OCI-LY7 (cell line): ENCODE measurements around the gene SENP5.

Experiments used
- EZH2phosphoT487 ChIP-seq: fragments of 200-600 bp; sonication (generic); IDR thresholded peaks from 2 replicates; pipeline ENCODE4 v1.6.1; 2018; ENCODE audit warnings: low read depth, borderline replicate concordance, mild to moderate bottlenecking, mixed run types, antibody characterized with exemption, low read length, moderate library complexity, mixed read lengths
- TF ChIP-seq, protein P1 (sequence below): fragments of 200-600 bp; sonication (generic); conservative IDR thresholded peaks from 2 replicates; pipeline ENCODE4 v1.5.1; 2014; ENCODE audit warnings: mild to moderate bottlenecking, antibody characterized with exemption, low read length, moderate library complexity, mixed read lengths

DNA sequence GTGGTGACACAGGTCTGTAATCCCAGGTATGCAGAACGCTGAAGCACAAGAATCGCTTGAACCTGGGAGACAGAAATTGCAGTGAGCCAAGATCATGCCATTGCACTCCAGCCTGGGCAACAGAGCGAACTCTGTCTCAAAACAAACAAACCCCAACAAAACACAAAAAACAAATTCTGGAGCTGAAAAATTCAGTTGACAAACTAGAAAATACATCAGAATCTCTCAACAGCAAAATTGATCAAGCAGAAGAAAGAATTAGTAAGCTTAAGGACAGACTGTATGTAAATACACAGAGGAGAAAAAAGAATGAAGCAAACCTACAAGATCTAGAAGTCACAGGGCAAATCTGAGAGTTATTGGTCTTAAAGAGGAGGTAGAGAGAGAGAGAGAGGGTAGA is 49.3 kb downstream of the SENP5 start:
- TF ChIP-seq, protein P1, sequence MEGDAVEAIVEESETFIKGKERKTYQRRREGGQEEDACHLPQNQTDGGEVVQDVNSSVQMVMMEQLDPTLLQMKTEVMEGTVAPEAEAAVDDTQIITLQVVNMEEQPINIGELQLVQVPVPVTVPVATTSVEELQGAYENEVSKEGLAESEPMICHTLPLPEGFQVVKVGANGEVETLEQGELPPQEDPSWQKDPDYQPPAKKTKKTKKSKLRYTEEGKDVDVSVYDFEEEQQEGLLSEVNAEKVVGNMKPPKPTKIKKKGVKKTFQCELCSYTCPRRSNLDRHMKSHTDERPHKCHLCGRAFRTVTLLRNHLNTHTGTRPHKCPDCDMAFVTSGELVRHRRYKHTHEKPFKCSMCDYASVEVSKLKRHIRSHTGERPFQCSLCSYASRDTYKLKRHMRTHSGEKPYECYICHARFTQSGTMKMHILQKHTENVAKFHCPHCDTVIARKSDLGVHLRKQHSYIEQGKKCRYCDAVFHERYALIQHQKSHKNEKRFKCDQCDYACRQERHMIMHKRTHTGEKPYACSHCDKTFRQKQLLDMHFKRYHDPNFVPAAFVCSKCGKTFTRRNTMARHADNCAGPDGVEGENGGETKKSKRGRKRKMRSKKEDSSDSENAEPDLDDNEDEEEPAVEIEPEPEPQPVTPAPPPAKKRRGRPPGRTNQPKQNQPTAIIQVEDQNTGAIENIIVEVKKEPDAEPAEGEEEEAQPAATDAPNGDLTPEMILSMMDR, result no peak
- no peak for TF ChIP-seq EZH2phosphoT487
